LNCAP (cell line): ENCODE results near the gene PLA2R1.

Source experiments
- CTCF ChIP-seq: fragments of 450-650 bp; IDR thresholded peaks from 2 replicates; pipeline ENCODE4 v1.5.1; 2017; ENCODE audit warnings: mild to moderate bottlenecking

The PLA2R1 gene

GRCh38 chr2:160097326-160097725 lies 34.9 kb upstream of the PLA2R1 start:
- TF ChIP-seq CTCF = no peak

GRCh38 chr2:160096409-160096808 lies 34.0 kb upstream of the PLA2R1 start:
- no peak for TF ChIP-seq CTCF

DNA sequence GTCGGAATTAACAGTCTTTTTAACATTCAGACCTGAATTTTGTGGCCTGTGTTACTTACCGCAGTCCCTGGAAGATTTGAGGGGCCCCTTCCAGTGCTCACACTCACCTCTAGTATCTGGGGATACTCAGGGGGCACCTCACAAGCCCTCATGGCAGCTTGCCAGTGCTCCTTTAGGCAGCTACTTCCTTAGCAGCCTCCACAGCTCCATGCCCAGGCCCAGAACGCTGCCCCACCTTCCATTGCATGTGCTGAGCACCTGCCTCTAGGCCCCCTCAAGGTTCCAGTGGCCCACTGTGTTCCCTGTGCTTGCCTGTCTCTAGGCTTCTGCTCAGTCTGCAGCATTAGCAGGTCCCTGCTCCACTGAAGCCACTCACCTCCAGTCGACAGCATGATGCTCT lies 30.0 kb upstream of the PLA2R1 start:
- TF ChIP-seq CTCF = no peak

GRCh38 chr2:160091381-160091780 lies 29.0 kb upstream of the PLA2R1 start:
- TF ChIP-seq CTCF = no peak

DNA sequence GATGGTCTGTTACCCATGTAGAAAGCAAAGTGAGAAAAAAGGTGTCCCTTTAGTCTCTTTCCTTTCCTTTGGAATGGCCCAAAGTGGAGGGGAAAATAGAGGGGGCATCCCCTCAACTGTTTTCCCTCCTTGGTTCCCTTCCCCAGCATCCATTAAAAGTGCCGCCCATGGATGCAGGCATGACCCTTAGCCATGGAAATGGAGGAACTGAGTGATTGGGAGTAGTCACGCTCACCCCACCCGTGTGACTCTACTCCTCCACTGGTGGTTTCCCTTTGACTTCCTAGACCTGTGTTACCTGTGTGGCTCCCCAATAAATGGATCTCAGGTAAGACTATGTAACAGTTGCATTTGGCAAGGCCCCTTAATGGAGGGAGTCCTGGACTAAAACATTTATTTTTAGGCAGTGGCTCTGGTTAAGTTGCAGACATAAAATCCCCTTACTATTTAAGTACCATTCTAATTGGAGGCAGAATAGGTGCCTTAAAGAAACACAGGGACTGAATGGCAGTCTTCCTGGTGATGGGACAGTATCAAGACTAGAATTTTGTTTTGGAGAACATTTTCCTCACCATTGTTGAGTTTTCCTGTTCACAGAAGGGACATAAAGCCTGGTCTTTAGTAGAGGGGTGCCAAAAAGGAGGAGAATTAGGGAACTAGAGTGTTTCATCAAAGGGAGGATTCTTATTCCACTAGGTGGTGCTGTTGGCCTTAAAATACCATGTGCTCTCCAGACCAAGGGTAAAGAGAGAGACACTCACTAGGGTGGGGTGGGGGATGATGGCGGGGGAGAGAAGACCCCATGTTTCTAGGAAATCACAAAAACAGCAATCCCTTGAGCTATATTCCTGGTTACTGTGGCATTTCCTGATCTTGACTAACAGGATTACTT lies 25.7 kb upstream of the PLA2R1 start:
- peak; percentile 25; the same call in 1 of the 2 replicates for TF ChIP-seq CTCF

DNA sequence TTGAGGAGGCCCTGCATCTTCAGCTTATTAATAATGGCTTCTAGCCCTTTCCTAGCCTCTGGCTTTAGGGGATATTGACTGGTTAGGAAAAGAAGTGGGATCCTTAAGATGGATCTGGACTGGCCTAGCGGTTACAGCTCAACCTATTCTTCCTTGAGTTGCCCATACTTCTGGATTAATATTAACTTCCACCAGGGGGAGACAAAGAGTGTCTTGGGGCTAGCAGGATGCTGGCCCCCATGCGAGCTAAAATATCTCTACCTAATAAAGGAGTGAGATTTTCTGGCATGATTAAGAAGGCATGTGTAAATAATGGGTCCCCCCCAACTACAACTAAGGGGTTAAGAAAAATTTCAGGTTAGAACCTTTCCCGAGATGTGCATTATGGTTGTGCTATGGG lies 23.2 kb upstream of the PLA2R1 start:
- 0 out of 2 replicates have a peak, but pooled peaks have one; percentile 27 for TF ChIP-seq CTCF

GRCh38 chr2:160077912-160078810 lies 15.7 kb upstream of the PLA2R1 start:
- TF ChIP-seq CTCF = no peak
